GM19099 (cell line): ENCODE measurements around the gene CEACAM16.

Experiments
- POLR2A ChIP-seq: IDR thresholded peaks from 3 replicates; pipeline ENCODE4 v1.6.1; 2011; ENCODE audit warnings: low read depth; ENCODE audit not compliant: insufficient read length; ENCODE audit errors: extremely low read depth

Gene CEACAM16

GRCh38 chr19:44710483-44710882, 11.5 kb downstream of the CEACAM16 start:
- no peak for TF ChIP-seq POLR2A

GRCh38 chr19:44712864-44713515, 14.0 kb downstream of the CEACAM16 start:
- TF ChIP-seq POLR2A = no peak

- no peak for TF ChIP-seq POLR2A
Measured at GRCh38 chr19:44714597-44715169, 15.7 kb downstream of the CEACAM16 start.

- TF ChIP-seq POLR2A = no peak
Measured at GRCh38 chr19:44717603-44718002, 18.7 kb downstream of the CEACAM16 start.

GRCh38 chr19:44718441-44719261, 19.7 kb downstream of the CEACAM16 start:
- TF ChIP-seq POLR2A = no peak

GRCh38 chr19:44719262-44719701, 20.3 kb downstream of the CEACAM16 start:
- TF ChIP-seq POLR2A = no peak

GRCh38 chr19:44720945-44721344, 22.0 kb downstream of the CEACAM16 start:
- TF ChIP-seq POLR2A = no peak

GRCh38 chr19:44722131-44723121, 23.5 kb downstream of the CEACAM16 start:
- no peak for TF ChIP-seq POLR2A

GRCh38 chr19:44723299-44723951, 24.5 kb downstream of the CEACAM16 start:
- no peak for TF ChIP-seq POLR2A

- TF ChIP-seq POLR2A = no peak
Measured at GRCh38 chr19:44723952-44724319, 25.0 kb downstream of the CEACAM16 start.

- TF ChIP-seq POLR2A = no peak
Measured at GRCh38 chr19:44725251-44725650, 26.3 kb downstream of the CEACAM16 start.

- no peak for TF ChIP-seq POLR2A
Measured at GRCh38 chr19:44725684-44726083, 26.7 kb downstream of the CEACAM16 start.

- no peak for TF ChIP-seq POLR2A
Measured at GRCh38 chr19:44726465-44726864, 27.5 kb downstream of the CEACAM16 start.

GRCh38 chr19:44728178-44728577, 29.2 kb downstream of the CEACAM16 start:
- TF ChIP-seq POLR2A = no peak

GRCh38 chr19:44729516-44730033, 30.6 kb downstream of the CEACAM16 start:
- no peak for TF ChIP-seq POLR2A

GRCh38 chr19:44731081-44731480, 32.1 kb downstream of the CEACAM16 start:
- TF ChIP-seq POLR2A = no peak
